GM23338 (cell line): ENCODE measurements around the gene PDP2. TPM values are rescaled to one million over a fixed set of nuclear protein-coding genes. Genes with fewer than 3 reads are reported as not detected.

ENCODE experiments used
- ATAC-seq: fragments of 200-7000 bp; cut with Tn5 transposase; 3 replicates; pipeline ENCODE4 v1.9.1; 2020
- DNase-seq: peaks from one replicate; pipeline ENCODE4 v3.0.0-alpha.2; 2015; ENCODE audit warnings: low spot score
- H2AFZ ChIP-seq: fragments of 200-600 bp; sonication (generic); 2 replicates; pipeline ENCODE4 v1.8.0; 2016; ENCODE audit warnings: antibody characterized with exemption, mild to moderate bottlenecking, moderate library complexity
- H3F3A ChIP-seq: fragments of 200-600 bp; sonication (generic); replicated peaks from 2 replicates; pipeline ENCODE4 v1.8.0; 2017; ENCODE audit warnings: antibody characterized with exemption, mixed run types, low read depth
- H3K27ac ChIP-seq: fragments of 200-600 bp; sonication (generic); 2 replicates; pipeline ENCODE4 v1.6.1; 2016; ENCODE audit warnings: low read depth
- H3K27me3 ChIP-seq: fragments of 200-600 bp; sonication (generic); 2 replicates; pipeline ENCODE4 v1.8.0; 2016; ENCODE audit warnings: mild to moderate bottlenecking, mixed run types, moderate library complexity; ENCODE audit not compliant: insufficient read depth
- H3K36me3 ChIP-seq: fragments of 200-600 bp; sonication (generic); 2 replicates; pipeline ENCODE4 v1.8.0; 2016; ENCODE audit warnings: mild to moderate bottlenecking; ENCODE audit not compliant: insufficient read depth
- H3K4me1 ChIP-seq: fragments of 200-600 bp; sonication (generic); 2 replicates; pipeline ENCODE4 v1.8.0; 2016; ENCODE audit warnings: mild to moderate bottlenecking, moderate library complexity; ENCODE audit not compliant: insufficient read depth
- H3K4me2 ChIP-seq: fragments of 200-600 bp; sonication (generic); 2 replicates; pipeline ENCODE4 v1.7.1; 2017; ENCODE audit warnings: mixed run types
- H3K4me3 ChIP-seq: fragments of 200-600 bp; sonication (generic); 2 replicates; pipeline ENCODE4 v1.6.1; 2016; ENCODE audit warnings: mixed run types
- H3K79me2 ChIP-seq: fragments of 200-600 bp; sonication (generic); replicated peaks from 2 replicates; pipeline ENCODE4 v1.8.0; 2017; ENCODE audit warnings: mild to moderate bottlenecking; ENCODE audit not compliant: insufficient read depth
- H3K9me2 ChIP-seq: fragments of 200-600 bp; sonication (generic); 2 replicates; pipeline ENCODE4 v1.8.0; 2017; ENCODE audit not compliant: insufficient read depth
- H4K20me1 ChIP-seq: fragments of 200-600 bp; sonication (generic); replicated peaks from 2 replicates; pipeline ENCODE4 v1.8.0; 2017; ENCODE audit warnings: mild to moderate bottlenecking; ENCODE audit not compliant: insufficient read depth
- H3K27ac Mint-ChIP-seq: 2 replicates; pipeline ENCODE4 v1.8.0; 2020; ENCODE audit warnings: inconsistent platforms, mild to moderate bottlenecking, moderate library complexity, mixed read lengths
- H3K27me3 Mint-ChIP-seq: 3 replicates; pipeline ENCODE4 v1.8.0; 2022; ENCODE audit warnings: low read depth, mild to moderate bottlenecking, moderate library complexity, mixed read lengths, inconsistent platforms; ENCODE audit not compliant: insufficient read depth, poor library complexity
- H3K36me3 Mint-ChIP-seq: 3 replicates; pipeline ENCODE4 v1.8.0; 2021; ENCODE audit warnings: low read depth, mild to moderate bottlenecking, inconsistent platforms, moderate library complexity, mixed read lengths
- H3K4me1 Mint-ChIP-seq: 3 replicates; pipeline ENCODE4 v1.8.0; 2020; ENCODE audit warnings: mild to moderate bottlenecking, inconsistent platforms, mixed read lengths
- H3K4me3 Mint-ChIP-seq: 3 replicates; pipeline ENCODE4 v1.8.0; 2021; ENCODE audit warnings: moderate library complexity, mild to moderate bottlenecking, inconsistent platforms, mixed read lengths
- H3K9me3 Mint-ChIP-seq: 3 replicates; pipeline ENCODE4 v1.8.0; 2020; ENCODE audit warnings: moderate library complexity, mild to moderate bottlenecking, inconsistent platforms, mixed read lengths
- CREB1 ChIP-seq: fragments of 250-450 bp; sonication (Bioruptor Pico); IDR thresholded peaks from 2 replicates; pipeline ENCODE4 v1.5.0; 2020; ENCODE audit warnings: low read depth, mild to moderate bottlenecking, moderate library complexity
- CTCF ChIP-seq, 2 experiments: fragments of 200-600 bp in 1 of 2; sonication (generic) in 1 of 2; conservative IDR thresholded peaks; 2 replicates each; pipeline versions ENCODE4 v1.5.1 to v1.6.1; 2016 to 2017; ENCODE audit warnings: antibody characterized with exemption in 2 of 2, low read depth in 2 of 2, mild to moderate bottlenecking in 2 of 2, moderate library complexity in 1 of 2
- ETS1 ChIP-seq: IDR thresholded peaks from 2 replicates; pipeline ENCODE4 v1.6.1; 2016; ENCODE audit warnings: antibody characterized with exemption
- EZH2 ChIP-seq: fragments of 200-600 bp; sonication (generic); IDR thresholded peaks from one replicate; pipeline ENCODE4 v1.8.0; 2017; ENCODE audit warnings: antibody characterized with exemption, mild to moderate bottlenecking, low read depth; ENCODE audit not compliant: unreplicated experiment
- EZH2phosphoT487 ChIP-seq: fragments of 200-600 bp; sonication (generic); IDR thresholded peaks from one replicate; pipeline ENCODE4 v1.8.1; 2018; ENCODE audit warnings: antibody characterized with exemption; ENCODE audit not compliant: unreplicated experiment
- JUNB ChIP-seq: IDR thresholded peaks from one replicate; pipeline ENCODE4 v1.6.1; 2016; ENCODE audit warnings: antibody characterized with exemption; ENCODE audit not compliant: unreplicated experiment
- NANOG ChIP-seq: IDR thresholded peaks from 2 replicates; pipeline ENCODE4 v1.6.1; 2016; ENCODE audit warnings: antibody characterized with exemption, borderline replicate concordance
- POLR2AphosphoS5 ChIP-seq: IDR thresholded peaks from 2 replicates; pipeline ENCODE4 v1.6.1; 2016; ENCODE audit warnings: antibody characterized with exemption, low read depth
- REST ChIP-seq: IDR thresholded peaks from one replicate; pipeline ENCODE4 v1.6.1; 2018; ENCODE audit warnings: antibody characterized with exemption; ENCODE audit not compliant: unreplicated experiment
- STAT1 ChIP-seq: IDR thresholded peaks from one replicate; pipeline ENCODE4 v1.6.1; 2016; ENCODE audit warnings: antibody characterized with exemption; ENCODE audit not compliant: unreplicated experiment
- ZNF114 ChIP-seq: fragments of 250-450 bp; sonication (Bioruptor Pico); IDR thresholded peaks from 2 replicates; pipeline ENCODE4 v1.5.0; 2020; ENCODE audit warnings: mild to moderate bottlenecking, moderate library complexity
- ZNF331 ChIP-seq: fragments of 250-450 bp; sonication (Bioruptor Pico); IDR thresholded peaks from 2 replicates; pipeline ENCODE4 v1.5.0; 2020; ENCODE audit warnings: low read depth, mild to moderate bottlenecking, moderate library complexity
- polyA plus RNA-seq: library from polyadenylated mRNA; unstranded; fragments of >200 nt; fragmentation: Nextera tagmentation; extraction: Ambion mirVana; gene quantifications from 2 replicates; pipeline ENCODE4 v1.2.1, GENCODE V29; 2016
- total RNA-seq: library from RNA; depleted of rRNA; stranded (reverse); fragments of >200 nt; shearing (Covaris generic); gene quantifications from 2 replicates; pipeline ENCODE4 v1.2.3, GENCODE V29; 2014

Gene PDP2
- total and polyA plus RNA-seq, 2 experiments from 2014 or later = 9.0 to 23.2 TPM

- peaks cover 8% of the 10 kb centered on the region; the same call in 1 of the 2 replicates for H3K4me1 ChIP-seq
- Mint-ChIP-seq H3K36me3 (no peaks in the 10 kb centered on the region), H3K4me3 (no peak overlapping the region), H3K4me1 (peaks cover 12% of the 10 kb centered on the region), H3K27me3 (peaks cover 14% of the 10 kb centered on the region), H3K27ac (no peak overlapping the region), H3K9me3 (no peaks in the 10 kb centered on the region)
- H3F3A ChIP-seq = no peaks in the 10 kb centered on the region
- H2AFZ ChIP-seq = no peak overlapping the region
- H3K27ac ChIP-seq = no peak overlapping the region
- H3K9me2 ChIP-seq = no peaks in the 10 kb centered on the region
- H3K79me2 ChIP-seq = no peaks in the 10 kb centered on the region
- no peaks in the 10 kb centered on the region for H3K27me3 ChIP-seq
- TF ChIP-seq ETS1 (no peak), JUNB (no peak), CREB1 (CRISPR knock-in tag) (no peak), EZH2 (no peak)
- no peaks in the 10 kb centered on the region for H4K20me1 ChIP-seq
- ATAC-seq = no peak
- no peaks in the 10 kb centered on the region for H3K36me3 ChIP-seq
- DNase-seq = no peak
- H3K4me2 ChIP-seq = no peak overlapping the region
- H3K4me3 ChIP-seq = no peak overlapping the region
Observed at GRCh38 chr16:66903544-66904427, 23.5 kb downstream of the PDP2 start.

- Histone ChIP-seq H3F3A (no peaks in the 10 kb centered on the region), H3K27ac (no peak overlapping the region), H3K4me1 (peaks cover 8% of the 10 kb centered on the region; the same call in 1 of the 2 replicates), H3K9me2 (no peaks in the 10 kb centered on the region), H3K4me3 (no peak overlapping the region), H3K27me3 (no peaks in the 10 kb centered on the region), H3K79me2 (no peaks in the 10 kb centered on the region), H3K4me2 (no peak overlapping the region), H3K36me3 (no peaks in the 10 kb centered on the region), H2AFZ (no peak overlapping the region), H4K20me1 (no peaks in the 10 kb centered on the region)
- DNase-seq (no peak), ATAC-seq (no peak)
- no peak overlapping the region for H3K4me3 Mint-ChIP-seq
- peaks cover 12% of the 10 kb centered on the region for H3K4me1 Mint-ChIP-seq
- no peaks in the 10 kb centered on the region for H3K9me3 Mint-ChIP-seq
- H3K27me3 Mint-ChIP-seq = peaks cover 15% of the 10 kb centered on the region
- no peaks in the 10 kb centered on the region for H3K36me3 Mint-ChIP-seq
- H3K27ac Mint-ChIP-seq = no peak overlapping the region
- no peak for TF ChIP-seq ZNF114
- TF ChIP-seq EZH2phosphoT487 = no peak
- TF ChIP-seq NANOG = no peak
- TF ChIP-seq STAT1 = no peak
- no peak for TF ChIP-seq ETS1
- TF ChIP-seq JUNB = no peak
- TF ChIP-seq ZNF331 = no peak
- TF ChIP-seq CTCF (conservative IDR thresholded peaks at IDR 0.05; ENCODE audit: low read depth in 2 of 2) = no peak
- TF ChIP-seq CREB1 (CRISPR knock-in tag) = no peak
- TF ChIP-seq POLR2AphosphoS5 = no peak
- no peak for TF ChIP-seq EZH2
- no peak for TF ChIP-seq REST
Observed at GRCh38 chr16:66904428-66904845, 24.1 kb downstream of the PDP2 start.
